Measurements from ENCODE around the gene RPTN. TPM values are rescaled to one million over a fixed set of nuclear protein-coding genes. Genes with fewer than 3 reads are reported as not detected.

Gene RPTN
- total RNA-seq, 1 experiment from 2014 or later: not detected

DNA sequence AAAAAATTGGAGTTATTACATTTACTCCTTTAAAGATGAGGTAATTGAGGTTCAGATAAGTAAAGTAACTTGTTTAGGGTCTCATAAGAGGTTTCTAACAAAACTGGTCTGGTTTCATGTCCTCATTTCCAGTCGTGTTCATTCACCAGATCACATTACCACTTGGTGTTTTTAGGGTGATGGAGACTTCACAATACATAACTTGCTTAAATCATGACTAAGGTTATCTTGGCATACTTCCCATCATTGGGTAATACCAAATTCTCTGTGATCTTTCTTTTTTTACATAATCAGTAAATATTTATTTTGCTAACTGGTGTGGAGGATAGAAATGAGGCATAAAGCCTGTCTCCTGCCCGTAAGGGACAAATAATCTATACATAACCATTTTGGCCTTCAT is 31.6 kb upstream of the RPTN start:
- Histone ChIP-seq H3K79me1 (ENCODE audit: insufficient read depth, low read depth, low read length, poor library complexity, severe bottlenecking) (no peaks in the 10 kb centered on the region), H2AK5ac (ENCODE audit: insufficient read length, low read length) (no peak overlapping the region), H3K27ac (ENCODE audit: insufficient read length, low read depth, low read length) (no peak overlapping the region), H3K79me2 (ENCODE audit: insufficient read depth, low read length) (no peaks in the 10 kb centered on the region), H2BK12ac (ENCODE audit: insufficient read length, low read depth, low read length) (no peak overlapping the region), H2AFZ (ENCODE audit: low read length) (no peak overlapping the region), H3K23ac (ENCODE audit: insufficient read length, low read depth, low read length) (no peak overlapping the region), H3K4ac (ENCODE audit: low read depth, low read length) (no peak overlapping the region), H4K5ac (ENCODE audit: insufficient read length, low read depth, low read length) (no peak overlapping the region), H3K9me3 (ENCODE audit: control insufficient read depth, low read depth, low read length) (peaks cover 39% of the 10 kb centered on the region), H2BK120ac (ENCODE audit: low read depth, low read length, poor library complexity, severe bottlenecking) (no peak overlapping the region), H2BK5ac (ENCODE audit: insufficient read length, low read length) (no peak overlapping the region), H2BK20ac (ENCODE audit: low read depth, low read length, poor library complexity, severe bottlenecking) (no peak overlapping the region), H3T11ph (ENCODE audit: low read length) (no peak overlapping the region), H3K27me3 (ENCODE audit: insufficient read depth, low read length) (no peaks in the 10 kb centered on the region), H3K4me1 (ENCODE audit: insufficient read depth, low read length) (no peaks in the 10 kb centered on the region), H3K9ac (ENCODE audit: extremely low read depth, insufficient read length, low read length) (no peak overlapping the region), H4K91ac (ENCODE audit: insufficient read length, low read depth, low read length) (no peak overlapping the region), H3K18ac (ENCODE audit: insufficient read length, low read depth, low read length) (no peak overlapping the region), H3K4me2 (ENCODE audit: insufficient read depth, insufficient read length, low read length) (no peak overlapping the region), H3K23me2 (ENCODE audit: insufficient read length, low read depth, low read length, poor library complexity, severe bottlenecking) (no peaks in the 10 kb centered on the region), H3K14ac (ENCODE audit: insufficient read depth, low read length) (no peak overlapping the region), H4K20me1 (ENCODE audit: control insufficient read depth, insufficient read depth, insufficient read length) (no peaks in the 10 kb centered on the region), H4K8ac (replicated peaks; ENCODE audit: insufficient read length, low read depth, low read length) (no peak overlapping the region), H3K56ac (ENCODE audit: insufficient read length, low read depth, low read length) (no peak overlapping the region), H2BK15ac (ENCODE audit: low read depth, low read length) (no peak overlapping the region)
- no peak overlapping the region for H3K27ac Mint-ChIP-seq
- no peaks in the 10 kb centered on the region for H3K27me3 Mint-ChIP-seq (ENCODE audit: low read depth)
- no peaks in the 10 kb centered on the region for H3K4me1 Mint-ChIP-seq
- no peak overlapping the region for H3K4me3 Mint-ChIP-seq
- H3K36me3 Mint-ChIP-seq (ENCODE audit: insufficient read depth in 1 of 3, low read depth in 3 of 3): peaks cover 0 to 6% (median under 1%) of the 10 kb centered on the region in 3 experiments; a peak in 5 of 7 replicates
- TF ChIP-seq, protein P1, sequence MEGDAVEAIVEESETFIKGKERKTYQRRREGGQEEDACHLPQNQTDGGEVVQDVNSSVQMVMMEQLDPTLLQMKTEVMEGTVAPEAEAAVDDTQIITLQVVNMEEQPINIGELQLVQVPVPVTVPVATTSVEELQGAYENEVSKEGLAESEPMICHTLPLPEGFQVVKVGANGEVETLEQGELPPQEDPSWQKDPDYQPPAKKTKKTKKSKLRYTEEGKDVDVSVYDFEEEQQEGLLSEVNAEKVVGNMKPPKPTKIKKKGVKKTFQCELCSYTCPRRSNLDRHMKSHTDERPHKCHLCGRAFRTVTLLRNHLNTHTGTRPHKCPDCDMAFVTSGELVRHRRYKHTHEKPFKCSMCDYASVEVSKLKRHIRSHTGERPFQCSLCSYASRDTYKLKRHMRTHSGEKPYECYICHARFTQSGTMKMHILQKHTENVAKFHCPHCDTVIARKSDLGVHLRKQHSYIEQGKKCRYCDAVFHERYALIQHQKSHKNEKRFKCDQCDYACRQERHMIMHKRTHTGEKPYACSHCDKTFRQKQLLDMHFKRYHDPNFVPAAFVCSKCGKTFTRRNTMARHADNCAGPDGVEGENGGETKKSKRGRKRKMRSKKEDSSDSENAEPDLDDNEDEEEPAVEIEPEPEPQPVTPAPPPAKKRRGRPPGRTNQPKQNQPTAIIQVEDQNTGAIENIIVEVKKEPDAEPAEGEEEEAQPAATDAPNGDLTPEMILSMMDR (conservative IDR thresholded peaks at IDR 0.05): no peak
- WGBS (ENCODE audit: extremely low coverage, insufficient read length, low lambda C conversion rate): no CpG with 5 or more reads among the region's 2 CpGs
- no peak for DNase-seq
- H3K9me3 Mint-ChIP-seq: peaks cover 70 to 87% of the 10 kb centered on the region in 2 experiments

All from H9 (cell line).